Activated naive CD8-positive, alpha-beta T cell treated with anti-CD3 and anti-CD28 coated beads, Interleukin-2, amount 50 U/mL, for 24 hours (primary cell): ENCODE results near the gene IRS2.

Source experiments
- ATAC-seq: fragments of 150-1000 bp; cut with Tn5 transposase; one replicate; pipeline ENCODE4 v1.10.0; 2021
- DNase-seq: peaks from one replicate; pipeline ENCODE4 v3.0.0; 2021
- H3K27ac Mint-ChIP-seq: one replicate; pipeline ENCODE4 v1.8.0; 2021; ENCODE audit warnings: mild to moderate bottlenecking, mixed read lengths
- H3K27me3 Mint-ChIP-seq: one replicate; pipeline ENCODE4 v1.8.0; 2021; ENCODE audit warnings: mixed read lengths
- H3K36me3 Mint-ChIP-seq: one replicate; pipeline ENCODE4 v1.8.0; 2021; ENCODE audit warnings: low read depth, mixed read lengths
- H3K4me1 Mint-ChIP-seq: one replicate; pipeline ENCODE4 v1.8.0; 2021; ENCODE audit warnings: mixed read lengths
- H3K4me3 Mint-ChIP-seq: one replicate; pipeline ENCODE4 v1.8.0; 2021; ENCODE audit warnings: mild to moderate bottlenecking, moderate library complexity, mixed read lengths
- H3K9me3 Mint-ChIP-seq: one replicate; pipeline ENCODE4 v1.8.0; 2021; ENCODE audit warnings: mixed read lengths

IRS2 gene

DNA sequence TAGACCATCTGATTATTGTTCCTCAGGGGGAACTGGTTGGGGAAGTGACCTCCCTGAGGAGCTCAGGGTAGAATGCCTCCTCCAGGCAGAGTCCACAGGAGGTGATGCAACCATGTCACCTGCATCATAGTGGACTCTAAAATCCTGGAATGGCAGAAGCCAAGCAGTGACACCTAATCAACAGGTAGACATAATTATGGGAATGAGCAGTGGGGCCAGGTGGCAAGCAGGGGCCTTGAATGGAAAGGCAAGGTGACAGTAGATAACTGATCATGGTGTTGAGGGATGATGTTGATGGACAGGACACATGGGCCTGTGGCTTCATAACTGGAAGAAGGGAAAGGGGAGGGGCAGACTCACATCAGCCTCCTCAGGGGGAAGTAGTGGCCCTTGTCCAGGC is 27.3 kb upstream of the IRS2 start:
- no peak for DNase-seq
- H3K27ac Mint-ChIP-seq = no peak overlapping the region
- no peaks in the 10 kb centered on the region for H3K36me3 Mint-ChIP-seq
- no peak for ATAC-seq
- H3K27me3 Mint-ChIP-seq = peaks cover 8% of the 10 kb centered on the region
- no peaks in the 10 kb centered on the region for H3K4me1 Mint-ChIP-seq
- no peak overlapping the region for H3K4me3 Mint-ChIP-seq
- no peaks in the 10 kb centered on the region for H3K9me3 Mint-ChIP-seq

DNA sequence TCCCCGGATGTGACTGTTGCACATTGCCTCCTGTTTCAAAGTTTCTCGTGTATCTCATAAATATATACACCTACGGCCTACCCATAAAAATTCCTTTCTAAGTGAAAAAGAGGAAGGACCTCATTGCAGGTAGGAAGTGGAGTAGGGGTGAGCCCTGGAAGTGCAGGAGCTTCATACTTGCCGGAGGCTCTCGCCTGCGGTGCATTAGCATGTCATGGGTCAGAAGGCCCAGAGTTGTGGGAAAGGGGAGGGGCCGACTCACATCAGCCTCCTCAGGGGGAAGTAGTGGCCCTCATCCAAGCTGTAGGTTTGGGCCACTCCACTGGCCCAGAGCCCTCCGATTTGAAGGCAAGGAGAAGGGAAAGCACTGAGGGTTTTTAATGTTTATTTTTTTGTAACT is 26.0 kb upstream of the IRS2 start:
- ATAC-seq = no peak
- peaks cover 6% of the 10 kb centered on the region for H3K27me3 Mint-ChIP-seq
- H3K36me3 Mint-ChIP-seq = no peaks in the 10 kb centered on the region
- H3K4me3 Mint-ChIP-seq = no peak overlapping the region
- DNase-seq = no peak
- no peaks in the 10 kb centered on the region for H3K4me1 Mint-ChIP-seq
- H3K9me3 Mint-ChIP-seq = no peaks in the 10 kb centered on the region
- H3K27ac Mint-ChIP-seq = no peak overlapping the region

DNA sequence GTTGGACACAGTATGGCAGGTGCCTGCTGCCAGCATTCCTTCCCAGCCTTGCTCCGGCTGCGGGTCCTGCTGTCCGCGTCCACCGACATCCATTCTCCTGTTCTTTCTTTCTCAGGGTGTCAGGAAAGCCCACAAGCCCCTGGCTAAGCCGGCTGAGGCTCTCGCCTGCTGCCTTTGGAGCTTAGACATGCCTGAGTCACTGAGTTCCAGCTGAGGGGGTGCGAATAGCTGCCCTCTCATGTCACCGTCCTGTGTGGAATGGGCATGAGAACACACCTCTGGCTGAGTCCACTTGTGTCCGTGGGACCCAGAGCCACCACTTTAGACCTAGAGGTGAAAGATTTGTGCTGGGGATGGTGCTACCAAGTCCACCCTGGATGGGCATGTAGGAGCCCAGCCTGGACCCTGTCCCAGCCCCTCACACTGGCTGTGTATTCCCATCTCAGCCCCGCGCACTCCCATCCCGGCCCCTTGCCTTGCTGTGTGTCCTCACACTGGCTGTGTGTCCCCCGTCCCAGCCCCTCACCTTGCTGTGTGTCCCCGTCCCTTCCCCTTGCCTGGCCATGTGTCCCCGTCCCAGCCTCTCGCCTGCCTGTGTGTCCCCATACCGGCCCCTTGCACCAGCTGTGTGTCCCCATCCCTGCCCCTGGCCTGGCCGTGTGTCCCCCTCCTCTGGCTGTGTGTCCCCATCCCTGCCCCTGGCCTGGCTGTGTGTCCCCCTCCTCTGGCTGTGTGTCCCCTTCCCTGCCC is 24.6 kb upstream of the IRS2 start:
- DNase-seq (no peak), ATAC-seq (no peak)
- H3K9me3 Mint-ChIP-seq = no peaks in the 10 kb centered on the region
- no peaks in the 10 kb centered on the region for H3K36me3 Mint-ChIP-seq
- H3K27ac Mint-ChIP-seq = no peak overlapping the region
- no peaks in the 10 kb centered on the region for H3K4me1 Mint-ChIP-seq
- peaks cover 4% of the 10 kb centered on the region for H3K27me3 Mint-ChIP-seq
- no peak overlapping the region for H3K4me3 Mint-ChIP-seq

DNA sequence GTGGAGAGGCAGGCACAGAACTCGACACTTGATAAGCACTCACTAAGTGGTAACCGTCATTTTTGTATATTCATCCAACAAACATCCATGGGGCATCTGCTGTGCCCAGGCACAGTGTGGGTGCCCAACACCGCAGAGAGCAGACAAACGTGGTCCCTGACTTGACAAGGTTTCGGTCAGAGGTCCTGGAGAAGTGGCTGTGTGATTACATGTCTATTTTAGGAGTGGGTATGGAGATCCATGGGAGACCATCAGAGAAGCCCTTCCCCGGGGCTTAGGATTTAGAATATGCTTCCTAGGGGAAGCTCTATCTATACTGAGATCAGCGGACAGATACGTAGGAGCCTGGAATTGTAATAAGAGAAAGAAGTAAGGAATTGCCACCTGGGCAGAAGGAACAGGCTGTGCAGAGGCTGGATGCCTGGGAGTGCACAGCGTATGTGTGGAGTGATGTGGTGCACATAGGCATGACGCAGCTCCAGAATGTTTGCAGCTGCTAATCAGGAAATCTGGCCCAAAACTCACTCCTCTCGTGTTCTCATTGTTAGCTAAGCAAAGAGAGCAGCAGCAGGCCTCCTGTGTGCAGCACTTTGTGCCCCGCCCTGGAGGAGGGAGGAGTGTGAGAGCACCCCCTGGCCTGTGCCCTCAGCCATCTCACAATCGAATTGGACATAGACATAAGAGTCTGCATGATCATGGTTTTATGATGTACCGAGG is 23.0 kb upstream of the IRS2 start:
- Mint-ChIP-seq H3K4me3 (no peak overlapping the region), H3K9me3 (no peaks in the 10 kb centered on the region), H3K36me3 (no peaks in the 10 kb centered on the region), H3K27me3 (peaks cover 5% of the 10 kb centered on the region), H3K27ac (no peak overlapping the region), H3K4me1 (no peaks in the 10 kb centered on the region)
- ATAC-seq = no peak
- DNase-seq = no peak

DNA sequence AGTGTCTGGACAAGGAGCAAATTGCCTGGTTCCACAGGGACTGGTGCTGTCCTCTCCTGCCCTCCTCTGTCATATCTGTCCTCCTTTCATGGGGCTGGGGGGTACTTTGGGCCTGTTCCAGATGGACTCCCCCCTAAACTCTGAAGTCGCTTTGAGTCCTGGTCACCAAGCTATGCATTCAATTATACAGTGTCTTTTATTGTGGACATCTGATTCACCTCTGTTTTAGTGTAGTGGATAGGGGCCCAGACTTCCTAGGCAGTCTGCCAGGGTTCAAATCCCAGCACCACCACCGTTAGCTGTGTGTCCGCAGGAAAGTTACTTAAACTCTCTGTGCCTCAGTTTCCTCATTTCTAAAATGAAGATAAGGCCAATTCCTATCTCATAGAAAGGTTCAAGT is 21.0 kb upstream of the IRS2 start:
- DNase-seq (no peak), ATAC-seq (no peak)
- no peaks in the 10 kb centered on the region for H3K9me3 Mint-ChIP-seq
- H3K36me3 Mint-ChIP-seq = no peaks in the 10 kb centered on the region
- H3K4me1 Mint-ChIP-seq = no peaks in the 10 kb centered on the region
- peaks cover 9% of the 10 kb centered on the region for H3K27me3 Mint-ChIP-seq
- H3K4me3 Mint-ChIP-seq = no peak overlapping the region
- H3K27ac Mint-ChIP-seq = no peak overlapping the region

DNA sequence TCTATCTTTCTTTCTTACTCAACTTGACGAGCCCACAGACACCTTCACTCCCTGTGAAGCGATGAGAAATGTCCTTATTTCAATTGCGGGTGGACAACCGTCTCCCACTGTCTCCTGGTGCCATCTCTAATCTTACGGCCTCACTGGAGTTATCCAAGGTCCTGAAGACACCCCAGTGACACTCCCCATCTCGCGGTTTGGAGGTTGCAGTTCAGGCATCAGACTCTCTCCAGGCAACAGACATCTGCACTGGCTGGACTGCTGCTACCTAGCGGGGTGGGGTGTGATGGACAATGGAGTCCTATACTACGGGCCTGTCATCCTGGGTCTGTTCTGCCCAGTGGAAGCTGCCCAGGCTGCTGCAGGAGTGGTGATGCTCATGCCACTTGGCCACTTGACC is 18.3 kb upstream of the IRS2 start:
- Mint-ChIP-seq H3K36me3 (no peaks in the 10 kb centered on the region), H3K4me3 (no peak overlapping the region), H3K27me3 (peaks cover 9% of the 10 kb centered on the region), H3K9me3 (no peaks in the 10 kb centered on the region), H3K4me1 (no peaks in the 10 kb centered on the region), H3K27ac (no peak overlapping the region)
- ATAC-seq (no peak), DNase-seq (no peak)

DNA sequence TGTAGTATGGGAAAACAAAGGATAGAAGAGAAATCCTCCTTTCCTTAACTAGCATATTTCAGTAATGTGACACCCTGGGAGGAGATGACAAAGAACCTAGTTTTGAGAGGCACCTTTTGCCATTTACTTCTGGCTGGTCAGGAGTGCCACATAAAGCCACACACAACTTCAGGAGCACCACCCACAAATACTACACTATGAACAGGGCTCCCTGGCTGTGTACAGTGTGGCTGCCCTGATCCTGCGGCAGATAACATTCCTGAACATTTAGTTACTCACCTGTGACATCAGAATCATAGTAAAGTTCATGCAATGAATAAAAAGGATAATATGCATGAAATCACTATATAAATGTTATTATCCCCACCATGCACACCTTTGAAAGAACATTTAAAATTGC is 17.4 kb upstream of the IRS2 start:
- Mint-ChIP-seq H3K27ac (no peak overlapping the region), H3K9me3 (no peaks in the 10 kb centered on the region), H3K4me3 (no peak overlapping the region), H3K27me3 (peaks cover 9% of the 10 kb centered on the region), H3K4me1 (no peaks in the 10 kb centered on the region), H3K36me3 (no peaks in the 10 kb centered on the region)
- ATAC-seq = no peak
- no peak for DNase-seq

DNA sequence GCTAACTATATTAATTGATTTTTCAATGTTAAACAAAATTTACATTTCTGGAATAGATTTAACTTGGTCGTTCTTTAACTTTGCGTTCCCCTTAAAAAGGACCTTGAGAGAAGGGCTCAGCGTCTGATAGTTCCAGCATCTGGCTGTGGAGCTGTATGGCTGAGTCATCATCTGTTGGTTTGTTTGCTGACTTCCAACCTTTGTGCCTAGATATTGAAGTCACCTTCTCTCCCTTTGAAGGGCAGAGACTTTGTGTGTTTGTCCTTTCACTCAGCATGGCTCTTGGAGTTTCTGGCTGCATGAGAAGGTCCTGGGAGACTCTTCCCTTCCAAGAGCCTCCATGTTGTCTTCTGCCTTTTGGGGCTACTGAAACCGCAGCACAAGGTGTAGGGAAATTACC is 16.6 kb upstream of the IRS2 start:
- DNase-seq (no peak), ATAC-seq (no peak)
- Mint-ChIP-seq H3K4me1 (no peaks in the 10 kb centered on the region), H3K27me3 (peaks cover 9% of the 10 kb centered on the region), H3K27ac (no peak overlapping the region), H3K36me3 (no peaks in the 10 kb centered on the region), H3K4me3 (no peak overlapping the region), H3K9me3 (no peaks in the 10 kb centered on the region)

DNA sequence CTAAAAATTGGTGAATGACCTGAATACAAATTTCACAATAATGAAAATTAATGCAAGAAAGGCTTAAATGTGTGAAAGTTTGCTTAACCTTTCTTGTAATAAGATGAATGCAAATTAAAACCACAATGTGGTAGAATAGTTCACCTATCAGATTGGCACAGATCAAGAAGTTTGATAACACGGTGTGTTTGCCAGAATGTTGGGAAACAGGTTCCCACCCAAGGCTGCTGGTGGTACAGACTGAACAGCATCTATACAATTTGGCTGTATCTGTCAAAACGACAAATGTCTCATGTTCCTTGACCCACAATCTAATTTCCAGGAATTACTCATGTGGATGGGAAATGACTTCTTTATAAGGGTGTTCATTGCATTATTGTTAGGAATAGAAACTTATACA is 8.6 kb upstream of the IRS2 start:
- no peak for ATAC-seq

DNA sequence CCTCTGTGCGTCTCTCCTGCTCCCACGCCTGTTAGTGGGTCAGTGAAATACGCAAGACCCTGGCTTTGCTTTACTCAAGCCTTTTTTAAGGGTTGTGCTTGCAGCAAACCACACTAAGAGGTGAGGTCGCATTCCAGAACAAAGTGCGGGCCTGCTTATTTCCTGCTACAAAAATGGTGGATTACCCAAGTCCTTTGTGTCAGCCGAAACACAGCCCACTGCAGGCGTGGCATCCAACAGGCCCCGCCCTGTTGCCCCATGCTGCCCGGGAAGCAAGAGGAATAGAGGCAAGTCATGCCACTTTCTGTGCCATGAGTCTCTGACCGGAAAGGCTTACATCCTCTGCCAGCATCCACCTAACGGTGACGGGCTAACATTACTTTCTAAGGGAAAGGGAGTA is 7.7 kb upstream of the IRS2 start:
- ATAC-seq (no peak), DNase-seq (no peak)
- Mint-ChIP-seq H3K9me3 (no peaks in the 10 kb centered on the region), H3K27ac (no peak overlapping the region), H3K4me3 (no peak overlapping the region), H3K27me3 (peaks cover 27% of the 10 kb centered on the region), H3K36me3 (no peaks in the 10 kb centered on the region), H3K4me1 (peaks cover 4% of the 10 kb centered on the region)

More for the DNA sequence above, 8.6 kb upstream of the IRS2 start:
- H3K27me3 Mint-ChIP-seq = peaks cover 24% of the 10 kb centered on the region
- H3K27ac Mint-ChIP-seq = no peak overlapping the region
- DNase-seq = no peak
- H3K4me1 Mint-ChIP-seq = peaks cover 4% of the 10 kb centered on the region
- H3K36me3 Mint-ChIP-seq = no peaks in the 10 kb centered on the region
- no peak overlapping the region for H3K4me3 Mint-ChIP-seq
- H3K9me3 Mint-ChIP-seq = no peaks in the 10 kb centered on the region

DNA sequence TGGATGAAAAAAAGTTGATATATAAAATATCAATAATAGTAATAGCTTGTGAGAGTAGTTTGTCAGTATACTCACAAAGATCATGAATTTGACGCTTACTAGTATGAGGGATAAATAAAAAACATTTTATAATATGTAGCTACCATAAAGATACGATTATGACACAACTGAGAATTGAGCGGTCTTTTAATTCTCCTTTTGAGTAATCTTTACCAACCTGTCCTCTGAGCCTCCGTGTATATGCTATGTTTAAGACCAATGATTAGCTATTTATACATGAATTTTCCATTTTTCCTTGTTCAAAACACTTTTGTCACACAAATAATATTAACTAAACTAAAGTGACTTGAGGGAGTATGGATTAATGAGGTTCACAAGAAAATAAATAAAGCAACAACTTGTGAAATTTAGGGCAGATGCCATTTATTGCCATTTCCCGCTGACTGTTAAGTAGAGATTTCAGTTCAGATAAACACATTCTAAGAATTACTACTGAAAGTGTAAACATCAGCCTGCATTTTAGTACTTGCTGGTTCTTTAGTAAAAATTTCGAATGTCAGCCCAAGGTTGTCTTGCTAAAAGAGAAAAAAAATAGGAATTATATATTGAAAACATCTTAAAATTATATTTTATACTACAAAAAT is 6.2 kb upstream of the IRS2 start:
- no peaks in the 10 kb centered on the region for H3K36me3 Mint-ChIP-seq
- H3K9me3 Mint-ChIP-seq = no peaks in the 10 kb centered on the region
- H3K27me3 Mint-ChIP-seq = peaks cover 35% of the 10 kb centered on the region
- no peak overlapping the region for H3K27ac Mint-ChIP-seq
- no peak for ATAC-seq
- H3K4me3 Mint-ChIP-seq = no peak overlapping the region
- DNase-seq = no peak
- peaks cover 10% of the 10 kb centered on the region for H3K4me1 Mint-ChIP-seq

DNA sequence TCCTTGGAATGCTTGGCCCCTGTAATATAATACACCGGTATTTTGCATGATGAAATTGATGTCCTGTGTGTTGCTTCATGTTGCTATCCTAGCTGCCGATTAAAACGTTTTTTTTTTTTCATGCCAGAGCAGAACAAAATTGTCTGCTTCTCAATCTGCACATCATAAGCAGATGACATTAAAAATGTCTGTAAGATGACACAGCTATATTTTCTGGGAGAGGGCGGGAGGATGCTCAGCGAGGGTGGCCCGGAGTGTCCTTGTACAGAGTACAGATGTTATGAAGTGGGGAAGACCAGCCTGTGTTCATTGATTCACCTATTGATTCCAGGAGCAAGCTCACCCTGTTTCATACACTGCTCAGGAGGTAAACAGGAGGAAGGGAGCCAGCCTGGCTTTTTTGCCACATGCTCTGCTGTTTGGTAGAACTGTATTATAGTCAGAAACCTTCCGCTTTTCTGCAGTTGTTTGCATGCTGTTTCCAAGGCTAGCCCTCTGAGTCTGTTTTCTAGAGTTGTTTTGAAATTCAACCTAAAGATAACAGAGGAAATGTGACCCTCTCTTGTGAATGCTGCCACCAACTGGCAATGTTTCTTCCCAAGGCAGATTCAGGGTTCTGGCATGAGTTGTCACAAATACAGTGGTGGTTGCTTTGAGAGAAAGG is 4.7 kb upstream of the IRS2 start:
- Mint-ChIP-seq H3K27me3 (peaks cover 27% of the 10 kb centered on the region), H3K4me3 (no peak overlapping the region), H3K27ac (no peak overlapping the region), H3K36me3 (no peaks in the 10 kb centered on the region), H3K4me1 (peaks cover 10% of the 10 kb centered on the region), H3K9me3 (no peaks in the 10 kb centered on the region)
- ATAC-seq = no peak
- no peak for DNase-seq

DNA sequence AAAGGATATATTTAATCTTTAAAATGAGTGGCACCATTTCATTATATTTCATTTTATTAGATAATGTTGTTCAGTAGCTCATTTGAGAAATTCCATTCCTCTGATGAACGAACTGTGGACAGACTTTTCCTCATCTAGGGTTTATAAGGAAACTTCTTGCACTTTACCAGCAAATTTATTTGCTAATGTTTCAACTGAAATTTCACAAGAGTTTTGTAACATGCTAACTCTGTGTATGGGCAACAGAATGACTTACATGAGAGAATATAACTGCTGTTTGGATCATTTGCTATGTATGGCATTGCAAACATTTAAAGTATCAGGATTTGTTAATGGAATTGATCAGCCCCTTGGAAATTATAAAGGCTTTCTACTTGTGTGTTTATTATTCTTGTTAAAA is 3.7 kb upstream of the IRS2 start:
- DNase-seq (no peak), ATAC-seq (no peak)
- H3K9me3 Mint-ChIP-seq = no peaks in the 10 kb centered on the region
- no peak overlapping the region for H3K27ac Mint-ChIP-seq
- peaks cover 10% of the 10 kb centered on the region for H3K4me1 Mint-ChIP-seq
- H3K4me3 Mint-ChIP-seq = no peak overlapping the region
- peaks cover 22% of the 10 kb centered on the region for H3K27me3 Mint-ChIP-seq
- no peaks in the 10 kb centered on the region for H3K36me3 Mint-ChIP-seq

DNA sequence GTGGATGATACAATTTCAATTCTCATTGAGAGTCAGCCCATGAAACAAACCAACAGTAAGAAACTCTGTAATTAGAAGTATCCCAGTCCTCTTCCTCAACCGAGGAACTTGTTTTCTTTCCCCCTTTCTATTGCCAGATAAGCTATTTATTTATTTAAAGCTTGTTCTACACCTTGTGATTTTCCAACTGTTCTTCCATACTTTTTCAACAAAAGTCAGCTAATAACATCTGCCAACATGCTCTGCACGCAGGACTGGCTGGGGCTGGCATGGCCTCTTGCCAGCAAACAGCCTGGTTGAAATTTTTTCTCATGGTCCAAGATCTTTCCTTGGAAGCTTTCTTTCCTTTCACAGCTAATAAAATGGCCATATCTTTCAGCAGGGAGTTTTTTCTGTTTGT is 2.9 kb upstream of the IRS2 start:
- peaks cover 10% of the 10 kb centered on the region for H3K4me1 Mint-ChIP-seq
- H3K27me3 Mint-ChIP-seq = peaks cover 22% of the 10 kb centered on the region
- no peak overlapping the region for H3K27ac Mint-ChIP-seq
- no peaks in the 10 kb centered on the region for H3K36me3 Mint-ChIP-seq
- no peak for ATAC-seq
- no peaks in the 10 kb centered on the region for H3K9me3 Mint-ChIP-seq
- H3K4me3 Mint-ChIP-seq = no peak overlapping the region
- DNase-seq = no peak
